ENCODE measurements around the gene GABRG3. TPM values are rescaled to one million over a fixed set of nuclear protein-coding genes. Genes with fewer than 3 reads are reported as not detected.

The GABRG3 gene
- total and polyA plus RNA-seq, 9 of the 15 experiments (the other 6 are each of a cell fraction or from before 2014, with no cell fraction given): 4.0 to 15.1 (median 11.2) TPM

DNA sequence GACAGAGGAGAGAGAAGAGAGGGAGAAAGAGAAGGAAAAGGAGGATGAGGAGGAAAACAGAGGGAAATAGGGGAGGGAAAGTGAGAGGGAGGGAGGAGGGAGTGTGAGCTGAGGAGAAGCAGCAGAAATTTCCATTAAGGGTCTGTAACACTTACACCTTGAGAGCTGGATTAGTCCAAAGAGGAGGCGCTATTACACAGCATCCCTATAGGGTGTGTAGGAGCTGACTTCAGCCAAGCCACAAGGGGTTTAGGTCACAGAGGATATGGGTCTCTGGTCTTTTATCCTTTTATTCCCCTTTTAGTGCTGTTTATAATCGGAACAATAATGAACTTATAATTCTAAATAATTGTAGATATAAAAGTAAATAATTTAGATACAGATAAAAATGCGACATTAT lies 230.4 kb downstream of the GABRG3 start:
- Histone ChIP-seq H3K4me1 (replicated peaks in 1 of 2; ENCODE audit: control insufficient read depth in 2 of 2, insufficient read depth in 2 of 2, low read length in 2 of 2) (no peaks in the 10 kb centered on the region), H2AFZ (ENCODE audit: low read depth, low read length) (no peak overlapping the region), H3K9me3 (replicated peaks; ENCODE audit: control insufficient read depth, insufficient read depth, low read depth, low read length) (no peaks in the 10 kb centered on the region), H3K79me2 (ENCODE audit: control insufficient read depth, insufficient read depth, low read length) (peaks cover 13% of the 10 kb centered on the region), H3K9ac (ENCODE audit: insufficient read depth in 1 of 2, low read depth in 2 of 2, low read length in 2 of 2) (no peak overlapping the region), H3K36me3 (ENCODE audit: control insufficient read depth, insufficient read depth, low read length) (no peaks in the 10 kb centered on the region), H3K4me3 (no peak overlapping the region), H3K27ac (ENCODE audit: extremely low read depth, low read depth, low read length) (no peak overlapping the region), H3K4me2 (ENCODE audit: insufficient read depth, low read length) (no peak overlapping the region), H3K27me3 (ENCODE audit: control insufficient read depth in 2 of 2, insufficient read depth in 2 of 2, low read length in 2 of 2) (no peaks in the 10 kb centered on the region), H3K9me1 (ENCODE audit: control insufficient read depth, insufficient read depth, low read length) (no peaks in the 10 kb centered on the region), H4K20me1 (replicated peaks; ENCODE audit: control insufficient read depth, insufficient read depth, low read length) (no peaks in the 10 kb centered on the region)
- POLR2A ChIA-PET: no interaction called here
- CTCF ChIA-PET (ENCODE audit: low intra/inter-chr PET ratio): no interaction called here
- 52% methylated on average over 3 of the region's 3 CpGs for WGBS (ENCODE audit: insufficient coverage, low coverage, missing lambda C conversion rate)
- ATAC-seq: peak; percentile 79
- in situ Hi-C loops (cut with MboI): no loop called here
- FAIRE-seq: no peak
- TF ChIP-seq TFAP4 (CRISPR knock-in tag; IDR thresholded peaks at IDR 0.05; ENCODE audit: borderline replicate concordance): no peak
- TF ChIP-seq ZEB2 (IDR thresholded peaks at IDR 0.05): no peak
- TF ChIP-seq POLR2A (conservative IDR thresholded peaks at IDR 0.05): no peak
- TF ChIP-seq, protein P1, sequence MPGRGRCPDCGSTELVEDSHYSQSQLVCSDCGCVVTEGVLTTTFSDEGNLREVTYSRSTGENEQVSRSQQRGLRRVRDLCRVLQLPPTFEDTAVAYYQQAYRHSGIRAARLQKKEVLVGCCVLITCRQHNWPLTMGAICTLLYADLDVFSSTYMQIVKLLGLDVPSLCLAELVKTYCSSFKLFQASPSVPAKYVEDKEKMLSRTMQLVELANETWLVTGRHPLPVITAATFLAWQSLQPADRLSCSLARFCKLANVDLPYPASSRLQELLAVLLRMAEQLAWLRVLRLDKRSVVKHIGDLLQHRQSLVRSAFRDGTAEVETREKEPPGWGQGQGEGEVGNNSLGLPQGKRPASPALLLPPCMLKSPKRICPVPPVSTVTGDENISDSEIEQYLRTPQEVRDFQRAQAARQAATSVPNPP (IDR thresholded peaks at IDR 0.05; ENCODE audit: borderline replicate concordance, insufficient read depth, insufficient read length): no peak
- no peak for DNase-seq (ENCODE audit: extremely low read depth in 1 of 4, low spot score in 3 of 4)
- no TSS peak for BruUV-seq (replicated peaks)
- intact Hi-C loops (cut with micrococcal nuclease): no loop called here

DNA sequence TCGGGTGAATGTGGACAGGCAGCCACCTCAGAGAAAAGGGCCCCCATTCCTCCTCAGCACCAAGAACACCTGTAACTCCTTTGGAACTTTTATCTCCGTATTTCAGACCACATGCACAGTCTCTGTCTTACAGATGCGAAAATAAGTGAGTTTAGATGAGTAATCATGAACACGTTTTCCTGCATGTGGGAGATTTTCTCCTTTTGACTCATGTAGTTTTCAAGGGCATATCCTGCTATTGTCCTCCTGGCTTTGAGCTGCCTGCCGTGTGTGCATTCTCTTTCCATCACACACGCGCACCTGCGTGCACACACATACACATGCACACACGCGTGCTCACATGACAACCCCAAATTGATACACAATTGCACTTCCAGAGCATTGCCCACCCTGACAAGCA lies 239.2 kb downstream of the GABRG3 start:
- ATAC-seq (no peak), DNase-seq (ENCODE audit: extremely low read depth in 1 of 4, low spot score in 3 of 4) (no peak), FAIRE-seq (no peak)
- no peak overlapping the region for H3K4me3 ChIP-seq
- H3K4me2 ChIP-seq (ENCODE audit: insufficient read depth, low read length): no peak overlapping the region
- H3K9me3 ChIP-seq (replicated peaks; ENCODE audit: control insufficient read depth, insufficient read depth, low read depth, low read length): no peaks in the 10 kb centered on the region; the same call in 1 of the 2 replicates
- in situ Hi-C loops (cut with MboI): no loop called here
- no peak overlapping the region for H3K9ac ChIP-seq (ENCODE audit: insufficient read depth in 1 of 2, low read depth in 2 of 2, low read length in 2 of 2)
- peaks cover 10% of the 10 kb centered on the region; the same call in 2 of the 3 replicates for H3K79me2 ChIP-seq (ENCODE audit: control insufficient read depth, insufficient read depth, low read length)
- peaks cover 4% of the 10 kb centered on the region; the same call in 1 of the 2 replicates for H4K20me1 ChIP-seq (replicated peaks; ENCODE audit: control insufficient read depth, insufficient read depth, low read length)
- H3K9me1 ChIP-seq (ENCODE audit: control insufficient read depth, insufficient read depth, low read length): no peaks in the 10 kb centered on the region
- no peaks in the 10 kb centered on the region for H3K27me3 ChIP-seq (ENCODE audit: control insufficient read depth in 2 of 2, insufficient read depth in 2 of 2, low read length in 2 of 2)
- intact Hi-C loops (cut with micrococcal nuclease): no loop called here
- H2AFZ ChIP-seq (ENCODE audit: low read depth, low read length): no peak overlapping the region
- CTCF ChIA-PET (ENCODE audit: low intra/inter-chr PET ratio): no interaction called here
- POLR2A ChIA-PET: no interaction called here
- WGBS (ENCODE audit: insufficient coverage, low coverage, missing lambda C conversion rate): 55% methylated on average over 8 of the region's 10 CpGs
- H3K4me1 ChIP-seq (replicated peaks in 1 of 2; ENCODE audit: control insufficient read depth in 2 of 2, insufficient read depth in 2 of 2, low read length in 2 of 2): no peaks in the 10 kb centered on the region
- no TSS peak for BruUV-seq (replicated peaks)
- H3K36me3 ChIP-seq (ENCODE audit: control insufficient read depth, insufficient read depth, low read length): 0 out of 3 replicates have a peak, but pooled peaks cover 4% of the 10 kb centered on the region
- H3K27ac ChIP-seq (ENCODE audit: extremely low read depth, low read depth, low read length): no peak overlapping the region
- TF ChIP-seq ATF7 (IDR thresholded peaks at IDR 0.05) (no peak), ZNF354B (CRISPR knock-in tag; IDR thresholded peaks at IDR 0.05) (no peak), RBM15 (IDR thresholded peaks at IDR 0.05; ENCODE audit: insufficient read depth, low read length) (no peak), GATAD2B (IDR thresholded peaks at IDR 0.05; ENCODE audit: borderline replicate concordance) (no peak), LEF1 (IDR thresholded peaks at IDR 0.05) (no peak), ZNF695 (CRISPR knock-in tag; IDR thresholded peaks at IDR 0.05) (no peak), RBBP5 (IDR thresholded peaks at IDR 0.05; ENCODE audit: borderline replicate concordance, insufficient read depth, low read length, poor library complexity, severe bottlenecking) (no peak), GTF2F1 (IDR thresholded peaks at IDR 0.05; ENCODE audit: low read depth, low read length) (no peak)
- TF ChIP-seq, protein P2, sequence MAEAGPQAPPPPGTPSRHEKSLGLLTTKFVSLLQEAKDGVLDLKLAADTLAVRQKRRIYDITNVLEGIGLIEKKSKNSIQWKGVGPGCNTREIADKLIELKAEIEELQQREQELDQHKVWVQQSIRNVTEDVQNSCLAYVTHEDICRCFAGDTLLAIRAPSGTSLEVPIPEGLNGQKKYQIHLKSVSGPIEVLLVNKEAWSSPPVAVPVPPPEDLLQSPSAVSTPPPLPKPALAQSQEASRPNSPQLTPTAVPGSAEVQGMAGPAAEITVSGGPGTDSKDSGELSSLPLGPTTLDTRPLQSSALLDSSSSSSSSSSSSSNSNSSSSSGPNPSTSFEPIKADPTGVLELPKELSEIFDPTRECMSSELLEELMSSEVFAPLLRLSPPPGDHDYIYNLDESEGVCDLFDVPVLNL (CRISPR knock-in tag; IDR thresholded peaks at IDR 0.05; ENCODE audit: low read depth): no peak

Data from K562 (cell line).